CD14-positive monocyte (primary cell): ENCODE data around the gene BICDL1. TPM values are rescaled to one million over a fixed set of nuclear protein-coding genes. Genes with fewer than 3 reads are reported as not detected.

Source experiments
- DNase-seq, 3 donors: peaks; one replicate each; pipeline ENCODE4 v3.0.0-alpha.2; 2011 to 2022
- H2AFZ ChIP-seq: 2 replicates; pipeline ENCODE4 v1.6.0; 2012; ENCODE audit warnings: mild to moderate bottlenecking, low read depth, low read length, inconsistent platforms; ENCODE audit not compliant: insufficient read depth, poor library complexity, severe bottlenecking
- H3K27ac ChIP-seq, 2 donors: 1 replicate in 1 of 2; 2 replicates in 1 of 2; pipeline ENCODE4 v1.5.1; 2012 to 2013; ENCODE audit warnings: low read length in 2 of 2, control low read depth in 1 of 2, inconsistent platforms in 1 of 2, low read depth in 1 of 2, mild to moderate bottlenecking in 1 of 2
- H3K27me3 ChIP-seq, 2 donors: one replicate each; pipeline versions ENCODE4 v1.6.0 to v1.6.1; 2011 to 2013; ENCODE audit warnings: low read length in 2 of 2; ENCODE audit not compliant: control insufficient read depth in 2 of 2, insufficient read depth in 2 of 2
- H3K36me3 ChIP-seq, 2 donors: replicated peaks in 1 of 2; 1 replicate in 1 of 2; 2 replicates in 1 of 2; pipeline versions ENCODE4 v1.5.1 to v1.6.1; 2012 to 2013; ENCODE audit warnings: low read length in 2 of 2, control low read depth in 1 of 2, inconsistent platforms in 1 of 2, mild to moderate bottlenecking in 1 of 2; ENCODE audit not compliant: insufficient read depth in 2 of 2, control insufficient read depth in 1 of 2
- H3K4me1 ChIP-seq, 2 donors: 1 replicate in 1 of 2; 2 replicates in 1 of 2; pipeline versions ENCODE4 v1.5.1 to v1.6.1; 2012 to 2013; ENCODE audit warnings: low read length in 2 of 2, control low read depth in 1 of 2, inconsistent platforms in 1 of 2, mild to moderate bottlenecking in 1 of 2, moderate library complexity in 1 of 2; ENCODE audit not compliant: insufficient read depth in 2 of 2, control insufficient read depth in 1 of 2
- H3K4me2 ChIP-seq: replicated peaks from 2 replicates; pipeline ENCODE3; 2012; ENCODE audit warnings: low read length, moderate library complexity, mild to moderate bottlenecking; ENCODE audit not compliant: poor library complexity, severe bottlenecking; ENCODE audit errors: extremely low read depth
- H3K4me3 ChIP-seq, 3 experiments: fragments of 200-600 bp in 1 of 3; sonication (generic) in 1 of 3; replicated peaks in 1 of 3; 1 replicate in 2 of 3; 2 replicates in 1 of 3; pipeline ENCODE4 v1.5.1; 2011 to 2013; ENCODE audit warnings: low read length in 3 of 3, mild to moderate bottlenecking in 3 of 3, control low read depth in 2 of 3, low read depth in 2 of 3, inconsistent platforms in 1 of 3, moderate library complexity in 1 of 3
- H3K79me2 ChIP-seq: 2 replicates; pipeline ENCODE4 v1.6.0; 2012; ENCODE audit warnings: mild to moderate bottlenecking, control low read depth, inconsistent platforms, low read length, moderate library complexity; ENCODE audit not compliant: insufficient read depth
- H3K9ac ChIP-seq: 2 replicates; pipeline ENCODE4 v1.6.0; 2017; ENCODE audit warnings: low read length, mild to moderate bottlenecking; ENCODE audit not compliant: insufficient read depth, poor library complexity, severe bottlenecking
- H3K9me3 ChIP-seq, 2 donors: replicated peaks in 1 of 2; 1 replicate in 1 of 2; 2 replicates in 1 of 2; pipeline versions ENCODE4 v1.5.1 to v1.6.1; 2012 to 2013; ENCODE audit warnings: low read length in 2 of 2, control low read depth in 1 of 2; ENCODE audit not compliant: control insufficient read depth in 1 of 2, insufficient read depth in 1 of 2
- H4K20me1 ChIP-seq: 2 replicates; pipeline ENCODE4 v1.6.0; 2012; ENCODE audit warnings: mild to moderate bottlenecking, low read length, control low read depth, moderate library complexity; ENCODE audit not compliant: insufficient read depth
- H3K27ac Mint-ChIP-seq, 7 donors: one replicate each; pipeline ENCODE4 v1.8.0; 2020; ENCODE audit warnings: mild to moderate bottlenecking in 7 of 7, mixed read lengths in 7 of 7, moderate library complexity in 6 of 7, inconsistent platforms in 2 of 7
- H3K27me3 Mint-ChIP-seq, 3 donors: one replicate each; pipeline ENCODE4 v1.8.0; 2021 to 2022; ENCODE audit warnings: low read depth in 3 of 3, mild to moderate bottlenecking in 3 of 3, mixed read lengths in 3 of 3, moderate library complexity in 3 of 3, inconsistent platforms in 1 of 3
- H3K36me3 Mint-ChIP-seq, 2 donors: one replicate each; pipeline ENCODE4 v1.8.0; 2020; ENCODE audit warnings: mixed read lengths in 2 of 2, inconsistent platforms in 1 of 2, mild to moderate bottlenecking in 1 of 2
- H3K4me1 Mint-ChIP-seq: one replicate; pipeline ENCODE4 v1.8.0; 2020; ENCODE audit warnings: mild to moderate bottlenecking, mixed read lengths
- H3K4me3 Mint-ChIP-seq, 2 donors: one replicate each; pipeline ENCODE4 v1.8.0; 2020; ENCODE audit warnings: mild to moderate bottlenecking in 2 of 2, mixed read lengths in 2 of 2, moderate library complexity in 1 of 2
- H3K9me3 Mint-ChIP-seq, 7 donors: one replicate each; pipeline ENCODE4 v1.8.0; 2020 to 2022; ENCODE audit warnings: mixed read lengths in 7 of 7, mild to moderate bottlenecking in 6 of 7, moderate library complexity in 6 of 7, inconsistent platforms in 2 of 7
- CTCF ChIP-seq: fragments of 200-600 bp; IDR thresholded peaks from one replicate; pipeline ENCODE4 v1.8.0; 2022; ENCODE audit warnings: antibody characterized with exemption, mild to moderate bottlenecking
- WGBS: methylation state at CpG from one replicate; pipeline ENCODE4 v1.1.5; 2013; ENCODE audit warnings: missing lambda C conversion rate; ENCODE audit not compliant: insufficient coverage; 5-methylcytosine and 5-hydroxymethylcytosine counted together
- intact Hi-C, 2 donors: fragments of 100-400 bp; cut with micrococcal nuclease; formaldehyde crosslinking; loops; one replicate each; pipeline versions ENCODE4 v1.15.0 to v1.15.1; 2023
- polyA plus RNA-seq, 3 donors: library from polyadenylated mRNA; depleted of rRNA in 1 of 3; unstranded in 2 of 3; stranded (reverse) in 1 of 3; fragments of 300-500 nt in 2 of 3; fragments of >200 nt in 1 of 3; fragmentation: Illumina TruSeq in 2 of 3; gene quantifications; 1 replicate in 2 of 3; 2 replicates in 1 of 3; pipeline ENCODE4 v1.2.3, GENCODE V29; 2012 to 2021

BICDL1 gene
- polyA plus RNA-seq, 3 donors = 0.13 TPM; not detected in 2

DNA sequence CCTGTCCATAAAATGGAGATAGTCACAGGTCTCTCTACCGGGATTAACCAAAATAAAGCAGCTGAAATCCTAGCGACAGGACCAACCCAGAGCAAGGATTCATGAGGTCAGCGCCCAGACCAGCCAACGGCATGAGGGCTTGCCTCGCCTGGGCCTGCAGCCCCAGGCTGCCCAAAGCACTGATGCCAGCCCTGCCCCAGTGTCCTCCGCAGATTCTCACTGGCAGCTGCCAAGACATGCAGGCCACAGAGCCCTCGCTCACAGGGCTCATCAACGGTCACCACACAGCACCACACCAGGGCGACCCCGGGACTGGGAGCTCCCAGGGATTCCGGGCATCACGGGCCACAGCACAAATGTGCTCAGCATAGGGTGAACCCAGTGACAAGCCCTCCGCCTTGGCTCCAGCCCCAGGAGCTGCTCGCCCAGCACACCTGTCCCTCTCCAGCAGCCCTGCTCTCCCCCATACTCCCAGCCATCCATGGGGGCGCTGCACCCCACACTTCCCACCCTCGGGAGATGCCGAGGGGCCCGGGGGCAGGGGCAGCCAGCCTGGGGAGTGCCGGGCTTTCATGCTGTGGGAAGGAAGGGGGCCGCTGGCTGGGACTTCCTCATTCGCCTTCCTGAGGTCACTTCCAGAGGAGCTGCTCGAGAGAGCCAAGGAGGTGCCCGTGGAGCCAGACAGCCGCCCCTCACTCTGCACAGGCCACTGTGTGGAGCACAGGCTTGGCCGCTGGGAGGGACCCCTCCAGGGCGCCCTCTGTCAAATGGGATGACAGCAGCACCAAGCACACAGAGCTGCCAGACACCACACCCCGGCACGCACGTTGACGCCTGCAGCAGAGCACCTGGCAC lies 113.4 kb downstream of the BICDL1 start:
- Mint-ChIP-seq H3K4me3 (peak overlapping the region in 1 of 2 donors; percentile 52), H3K27ac (peak overlapping the region in 4 of 7 donors; percentile 46 to 80 (median 54))

DNA sequence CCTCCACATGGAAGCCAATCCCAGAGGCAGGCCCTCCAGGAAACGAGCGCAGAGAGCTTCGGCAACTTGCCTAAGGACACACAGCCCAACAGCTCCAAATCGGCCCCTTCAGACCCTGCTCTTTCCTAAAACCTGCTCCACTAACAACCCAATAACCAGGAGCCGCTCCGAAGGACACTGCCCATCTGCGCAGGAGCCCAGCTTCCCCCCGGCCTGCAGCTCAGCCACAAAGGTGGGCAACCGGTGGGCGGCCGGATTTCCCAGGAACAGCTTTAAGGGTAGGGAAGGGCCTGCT lies 114.0 kb downstream of the BICDL1 start:
- Histone ChIP-seq H3K9ac (no peak overlapping the region), H3K4me3 (no peak overlapping the region), H3K4me1 (peaks cover 8 to 19% of the 10 kb centered on the region in 2 donors), H3K36me3 (peaks cover 77 to 98% of the 10 kb centered on the region in 2 donors), H3K4me2 (no peak overlapping the region), H4K20me1 (peaks cover 100% of the 10 kb centered on the region), H3K27me3 (no peaks in the 10 kb centered on the region), H3K27ac (no peak overlapping the region), H3K9me3 (no peaks in the 10 kb centered on the region), H2AFZ (no peak overlapping the region), H3K79me2 (peaks cover 93% of the 10 kb centered on the region)
- DNase-seq = no peak
- Mint-ChIP-seq H3K36me3 (peaks cover 78 to 97% of the 10 kb centered on the region in 2 donors), H3K27ac (peak overlapping the region in 1 of 7 donors; percentile 80), H3K9me3 (no peaks in the 10 kb centered on the region), H3K4me1 (peaks cover 10% of the 10 kb centered on the region), H3K4me3 (peak overlapping the region in 1 of 2 donors; percentile 52), H3K27me3 (no peaks in the 10 kb centered on the region)
- TF ChIP-seq CTCF = no peak
- intact Hi-C loops = no loop called here
- WGBS = 98% methylated on average over 11 of the region's 11 CpGs

More for the DNA sequence above, 113.4 kb downstream of the BICDL1 start:
- no peak for DNase-seq
- Histone ChIP-seq H2AFZ (no peak overlapping the region), H3K79me2 (peaks cover 88% of the 10 kb centered on the region), H3K27ac (no peak overlapping the region), H3K27me3 (no peaks in the 10 kb centered on the region), H3K4me2 (peak overlapping the region; percentile 8), H3K9ac (no peak overlapping the region), H3K4me1 (peaks cover 8 to 19% of the 10 kb centered on the region in 2 donors), H3K9me3 (no peaks in the 10 kb centered on the region), H3K4me3 (no peak overlapping the region), H4K20me1 (peaks cover 98% of the 10 kb centered on the region), H3K36me3 (peaks cover 77 to 100% of the 10 kb centered on the region in 2 donors)
- Mint-ChIP-seq H3K4me1 (peaks cover 10% of the 10 kb centered on the region), H3K36me3 (peaks cover 78 to 98% of the 10 kb centered on the region in 2 donors), H3K27me3 (no peaks in the 10 kb centered on the region), H3K9me3 (no peaks in the 10 kb centered on the region)
- WGBS = 71% methylated on average over 26 of the region's 30 CpGs
- intact Hi-C loops = no loop called here
- no peak for TF ChIP-seq CTCF
